Measurements from ENCODE around the gene MEGF11.
"Not testable (repeated sequence)": the region's sequence is repeated elsewhere in the genome, so short reads cannot be mapped to it uniquely, and the experiment has no call there.

The MEGF11 gene

GRCh38 chr15:65980824-65981456, 272.6 kb downstream of the MEGF11 start:
- peak; percentile 83 for DNase-seq (ENCODE audit: insufficient read length, low spot score)
- TF ChIP-seq CTCF (IDR thresholded peaks at IDR 0.05; ENCODE audit: insufficient read depth, missing control alignments): peak; percentile 85
- FAIRE-seq: no peak

- no peak for TF ChIP-seq CTCF (IDR thresholded peaks at IDR 0.05; ENCODE audit: insufficient read depth, missing control alignments)
- DNase-seq (ENCODE audit: insufficient read length, low spot score): no peak
- FAIRE-seq: no peak
These were observed 273.7 kb downstream of the MEGF11 start for GRCh38 chr15:65979837-65980236.

- FAIRE-seq (no peak), DNase-seq (ENCODE audit: insufficient read length, low spot score) (no peak)
- no peak for TF ChIP-seq CTCF (IDR thresholded peaks at IDR 0.05; ENCODE audit: insufficient read depth, missing control alignments)
These were observed 274.2 kb downstream of the MEGF11 start for GRCh38 chr15:65979316-65979715.

- DNase-seq (ENCODE audit: insufficient read length, low spot score) (no peak), FAIRE-seq (no peak)
- TF ChIP-seq CTCF (IDR thresholded peaks at IDR 0.05; ENCODE audit: insufficient read depth, missing control alignments): no peak
These were observed 275.4 kb downstream of the MEGF11 start for GRCh38 chr15:65978110-65978509.

GRCh38 chr15:65976196-65976595, 277.4 kb downstream of the MEGF11 start:
- not testable (repeated sequence) for DNase-seq (ENCODE audit: insufficient read length, low spot score); FAIRE-seq

- no peak for TF ChIP-seq CTCF (IDR thresholded peaks at IDR 0.05; ENCODE audit: insufficient read depth, missing control alignments)
- no peak for DNase-seq (ENCODE audit: insufficient read length, low spot score)
- no peak for FAIRE-seq
These were observed 281.9 kb downstream of the MEGF11 start for GRCh38 chr15:65971741-65971995.

- no peak for FAIRE-seq
- TF ChIP-seq CTCF (IDR thresholded peaks at IDR 0.05; ENCODE audit: insufficient read depth, missing control alignments): no peak
These were observed 282.4 kb downstream of the MEGF11 start for GRCh38 chr15:65970937-65971740.

More at GRCh38 chr15:65970937-65971740, 282.4 kb downstream of the MEGF11 start:
- no peak for DNase-seq (ENCODE audit: insufficient read length, low spot score)

Measured in D721Med (cell line).